Measurements from ENCODE around the gene B3GALT6.

Gene B3GALT6

GRCh38 chr1:1207571-1207892, 24.5 kb upstream of the B3GALT6 start:
- no peak for DNase-seq (ENCODE audit: low read depth)
- no peak for TF ChIP-seq CTCF (conservative IDR thresholded peaks at IDR 0.05; ENCODE audit: low read depth, low read length)

GRCh38 chr1:1208713-1209433, 23.2 kb upstream of the B3GALT6 start:
- TF ChIP-seq CTCF (conservative IDR thresholded peaks at IDR 0.05; ENCODE audit: low read depth, low read length), result no peak
- no peak for DNase-seq (ENCODE audit: low read depth)
- no peak overlapping the region for H3K4me3 ChIP-seq (ENCODE audit: low read length)

More at GRCh38 chr1:1207571-1207892, 24.5 kb upstream of the B3GALT6 start:
- no peak overlapping the region for H3K4me3 ChIP-seq (ENCODE audit: low read length)

- H3K4me3 ChIP-seq (ENCODE audit: low read length), result no peak overlapping the region
- no peak for TF ChIP-seq CTCF (conservative IDR thresholded peaks at IDR 0.05; ENCODE audit: low read depth, low read length)
- DNase-seq (ENCODE audit: low read depth), result no peak
These were observed 21.1 kb upstream of the B3GALT6 start for GRCh38 chr1:1210726-1211540.

- no peak for DNase-seq (ENCODE audit: low read depth)
- no peak for TF ChIP-seq CTCF (conservative IDR thresholded peaks at IDR 0.05; ENCODE audit: low read depth, low read length)
- H3K4me3 ChIP-seq (ENCODE audit: low read length), result no peak overlapping the region
These were observed 20.2 kb upstream of the B3GALT6 start for GRCh38 chr1:1211541-1212441.

GRCh38 chr1:1212780-1213344, 19.2 kb upstream of the B3GALT6 start:
- H3K4me3 ChIP-seq (ENCODE audit: low read length), result no peak overlapping the region
- DNase-seq (ENCODE audit: low read depth), result no peak
- TF ChIP-seq CTCF (conservative IDR thresholded peaks at IDR 0.05; ENCODE audit: low read depth, low read length), result no peak

- no peak for TF ChIP-seq CTCF (conservative IDR thresholded peaks at IDR 0.05; ENCODE audit: low read depth, low read length)
- no peak for DNase-seq (ENCODE audit: low read depth)
- H3K4me3 ChIP-seq (ENCODE audit: low read length), result no peak within 1 kb of the TSS
These were observed 18.4 kb upstream of the B3GALT6 start, which contains the start of gene TNFRSF4 for GRCh38 chr1:1213345-1214265. TSS of gene TNFRSF4 (minus strand) at chr1:1214153. CDS start at chr1:1214127, 26 bp downstream.
